H7 (cell line): ENCODE data around the gene AGR2. TPM values are rescaled to one million over a fixed set of nuclear protein-coding genes. Genes with fewer than 3 reads are reported as not detected.
"Not testable (repeated sequence)": the region's sequence is repeated elsewhere in the genome, so short reads cannot be mapped to it uniquely, and the experiment has no call there.

Experiments
- DNase-seq: peaks from one replicate; pipeline ENCODE4 v3.0.0; 2012
- H3K27me3 ChIP-seq: 2 replicates; pipeline ENCODE4 v1.6.0; 2011; ENCODE audit warnings: mild to moderate bottlenecking, low read length; ENCODE audit not compliant: control insufficient read depth, insufficient read depth
- H3K36me3 ChIP-seq: replicated peaks from 2 replicates; pipeline ENCODE4 v1.5.1; 2011; ENCODE audit warnings: low read length; ENCODE audit not compliant: control insufficient read depth, insufficient read depth
- H3K4me3 ChIP-seq: 2 replicates; pipeline ENCODE4 v1.5.1; 2011; ENCODE audit warnings: low read depth, mild to moderate bottlenecking, control low read depth, low read length, moderate library complexity; ENCODE audit not compliant: insufficient read depth
- total RNA-seq: library from RNA; depleted of rRNA; stranded (reverse); fragments of >200 nt; shearing (Covaris generic); gene quantifications from 2 replicates; pipeline ENCODE4 v1.2.3, GENCODE V29; 2014; rRNA removed

The AGR2 gene
- total RNA-seq: not detected in 2 replicates

- Histone ChIP-seq H3K36me3 (no peaks in the 10 kb centered on the region), H3K4me3 (no peak within 1 kb of the TSS), H3K27me3 (no peaks in the 10 kb centered on the region)
- DNase-seq: no peak
Observed at GRCh38 chr7:16804674-16805439, at the start of gene AGR2. Gene AGR2 (minus strand): TSS chr7:16804999. CDS start chr7:16801796, 3,203 bp downstream.

- not testable (repeated sequence) for H3K36me3 ChIP-seq, H3K27me3 ChIP-seq, H3K4me3 ChIP-seq, DNase-seq
Observed at GRCh38 chr7:16853189-16853588, 48.4 kb upstream of the AGR2 start.

GRCh38 chr7:16851829-16852228 is 47.0 kb upstream of the AGR2 start:
- Histone ChIP-seq H3K4me3 (no peak overlapping the region), H3K27me3 (no peaks in the 10 kb centered on the region), H3K36me3 (no peaks in the 10 kb centered on the region)
- DNase-seq: no peak

- DNase-seq: peak; percentile 25
- no peaks in the 10 kb centered on the region for H3K27me3 ChIP-seq
- no peaks in the 10 kb centered on the region for H3K36me3 ChIP-seq
- no peak overlapping the region for H3K4me3 ChIP-seq
Observed at GRCh38 chr7:16850614-16851466, 46.0 kb upstream of the AGR2 start.

GRCh38 chr7:16849296-16850148 is 44.7 kb upstream of the AGR2 start:
- no peak overlapping the region for H3K4me3 ChIP-seq

GRCh38 chr7:16847381-16847860 is 42.6 kb upstream of the AGR2 start:
- H3K36me3 ChIP-seq: no peaks in the 10 kb centered on the region
- H3K4me3 ChIP-seq: no peak overlapping the region
- H3K27me3 ChIP-seq: no peaks in the 10 kb centered on the region
- no peak for DNase-seq

More at GRCh38 chr7:16849296-16850148, 44.7 kb upstream of the AGR2 start:
- Histone ChIP-seq H3K27me3 (no peaks in the 10 kb centered on the region), H3K36me3 (no peaks in the 10 kb centered on the region)
- DNase-seq: no peak

- DNase-seq: no peak
- no peak overlapping the region for H3K4me3 ChIP-seq
- no peaks in the 10 kb centered on the region for H3K36me3 ChIP-seq
- no peaks in the 10 kb centered on the region for H3K27me3 ChIP-seq
Observed at GRCh38 chr7:16846601-16847165, 41.9 kb upstream of the AGR2 start.

GRCh38 chr7:16845746-16846145 is 40.9 kb upstream of the AGR2 start:
- no peaks in the 10 kb centered on the region for H3K36me3 ChIP-seq
- no peak for DNase-seq
- H3K27me3 ChIP-seq: no peaks in the 10 kb centered on the region
- no peak overlapping the region for H3K4me3 ChIP-seq

- H3K36me3 ChIP-seq: no peaks in the 10 kb centered on the region
- no peak for DNase-seq
- H3K4me3 ChIP-seq: no peak overlapping the region
- H3K27me3 ChIP-seq: no peaks in the 10 kb centered on the region
Observed at GRCh38 chr7:16841681-16842080, 36.9 kb upstream of the AGR2 start.

GRCh38 chr7:16840094-16840493 is 35.3 kb upstream of the AGR2 start:
- no peaks in the 10 kb centered on the region for H3K36me3 ChIP-seq
- no peak for DNase-seq
- H3K27me3 ChIP-seq: no peaks in the 10 kb centered on the region

GRCh38 chr7:16839646-16840045 is 34.8 kb upstream of the AGR2 start:
- H3K4me3 ChIP-seq: no peak overlapping the region
- DNase-seq: no peak
- H3K36me3 ChIP-seq: no peaks in the 10 kb centered on the region
- H3K27me3 ChIP-seq: no peaks in the 10 kb centered on the region

More at GRCh38 chr7:16840094-16840493, 35.3 kb upstream of the AGR2 start:
- H3K4me3 ChIP-seq: no peak overlapping the region

- no peak for DNase-seq
- Histone ChIP-seq H3K4me3 (no peak overlapping the region), H3K27me3 (no peaks in the 10 kb centered on the region), H3K36me3 (no peaks in the 10 kb centered on the region)
Observed at GRCh38 chr7:16838891-16839290, 34.1 kb upstream of the AGR2 start.

- no peak overlapping the region for H3K4me3 ChIP-seq
- no peaks in the 10 kb centered on the region for H3K36me3 ChIP-seq
- no peaks in the 10 kb centered on the region for H3K27me3 ChIP-seq
- no peak for DNase-seq
Observed at GRCh38 chr7:16838386-16838785, 33.6 kb upstream of the AGR2 start.

GRCh38 chr7:16836481-16836880 is 31.7 kb upstream of the AGR2 start:
- DNase-seq: no peak
- Histone ChIP-seq H3K27me3 (no peaks in the 10 kb centered on the region), H3K4me3 (no peak overlapping the region), H3K36me3 (no peaks in the 10 kb centered on the region)
